ENCODE data around the gene S100A16.

The S100A16 gene

GRCh38 chr1:153608089-153608682, 4.8 kb downstream of the S100A16 start:
- H3K4me1 ChIP-seq (ENCODE audit: control extremely low read depth in 1 of 4, control insufficient read depth in 4 of 4, insufficient read depth in 4 of 4, low read length in 3 of 4), result peaks cover 0 to 24% (median 15%) of the 10 kb centered on the region in 4 experiments
- ChIA-PET CTCF (interaction anchor here (1.0 to 4.9 kb wide), 6 partner anchors 9 to 75 kb away, joined by 3 to 30 read pairs (median 4); partner anchors contain the start of gene S100A14), POLR2A (no interaction called here)
- no peaks in the 10 kb centered on the region for H3K36me3 ChIP-seq (ENCODE audit: control insufficient read depth in 4 of 4, insufficient read depth in 4 of 4, low read length in 3 of 4)
- no peak overlapping the region for H3K27ac ChIP-seq (ENCODE audit: insufficient read depth in 1 of 2, low read depth in 1 of 2, low read length in 2 of 2, poor library complexity in 1 of 2, severe bottlenecking in 2 of 2)
- H3K27me3 ChIP-seq (replicated peaks in 2 of 5; ENCODE audit: control insufficient read depth in 4 of 5, insufficient read depth in 5 of 5, low read length in 4 of 5), result no peaks in the 10 kb centered on the region
- 100% methylated on average over 3 of the region's 7 CpGs for WGBS (ENCODE audit: insufficient coverage)
- H3K9me3 ChIP-seq (ENCODE audit: control extremely low read depth in 1 of 5, control insufficient read depth in 4 of 5, insufficient read depth in 2 of 5, low read depth in 1 of 5, low read length in 4 of 5), result no peaks in the 10 kb centered on the region
- no peak for DNase-seq
- no peak overlapping the region for H3K4me3 ChIP-seq (ENCODE audit: control insufficient read depth in 1 of 7, extremely low read depth in 1 of 7, insufficient read depth in 4 of 7, low read depth in 2 of 7, low read length in 6 of 7)

- no peaks in the 10 kb centered on the region for H3K36me3 ChIP-seq (ENCODE audit: control insufficient read depth in 4 of 4, insufficient read depth in 4 of 4, low read length in 3 of 4)
- no peak overlapping the region for H3K27ac ChIP-seq (ENCODE audit: insufficient read depth in 1 of 2, low read depth in 1 of 2, low read length in 2 of 2, poor library complexity in 1 of 2, severe bottlenecking in 2 of 2)
- H3K27me3 ChIP-seq (replicated peaks in 2 of 5; ENCODE audit: control insufficient read depth in 4 of 5, insufficient read depth in 5 of 5, low read length in 4 of 5), result no peaks in the 10 kb centered on the region
- ChIA-PET POLR2A (no interaction called here), CTCF (interaction anchor here (1.0 to 4.9 kb wide), 6 partner anchors 8 to 74 kb away, joined by 3 to 30 read pairs (median 3); partner anchors contain the start of genes S100A13 and S100A14)
- DNase-seq, result no peak
- peaks cover 0 to 24% (median 15%) of the 10 kb centered on the region in 4 experiments for H3K4me1 ChIP-seq (ENCODE audit: control extremely low read depth in 1 of 4, control insufficient read depth in 4 of 4, insufficient read depth in 4 of 4, low read length in 3 of 4)
- H3K4me3 ChIP-seq (ENCODE audit: control insufficient read depth in 1 of 7, extremely low read depth in 1 of 7, insufficient read depth in 4 of 7, low read depth in 2 of 7, low read length in 6 of 7), result no peak overlapping the region
- WGBS (ENCODE audit: insufficient coverage), result 97% methylated on average over 8 of the region's 8 CpGs
- H3K9me3 ChIP-seq (ENCODE audit: control extremely low read depth in 1 of 5, control insufficient read depth in 4 of 5, insufficient read depth in 2 of 5, low read depth in 1 of 5, low read length in 4 of 5), result no peaks in the 10 kb centered on the region
Measured at GRCh38 chr1:153607381-153607780, 5.6 kb downstream of the S100A16 start.

GRCh38 chr1:153606194-153606593, 6.7 kb downstream of the S100A16 start:
- POLR2A ChIA-PET, result no interaction called here
- no peak for DNase-seq
- no peaks in the 10 kb centered on the region for H3K27me3 ChIP-seq (replicated peaks in 2 of 5; ENCODE audit: control insufficient read depth in 4 of 5, insufficient read depth in 5 of 5, low read length in 4 of 5)
- H3K4me1 ChIP-seq (ENCODE audit: control extremely low read depth in 1 of 4, control insufficient read depth in 4 of 4, insufficient read depth in 4 of 4, low read length in 3 of 4), result peaks cover 0 to 25% (median 15%) of the 10 kb centered on the region in 4 experiments
- 100% methylated on average over 1 of the region's 11 CpGs for WGBS (ENCODE audit: insufficient coverage)
- no peak overlapping the region for H3K27ac ChIP-seq (ENCODE audit: insufficient read depth in 1 of 2, low read depth in 1 of 2, low read length in 2 of 2, poor library complexity in 1 of 2, severe bottlenecking in 2 of 2)
- no peak overlapping the region for H3K4me3 ChIP-seq (ENCODE audit: control insufficient read depth in 1 of 7, extremely low read depth in 1 of 7, insufficient read depth in 4 of 7, low read depth in 2 of 7, low read length in 6 of 7)
- H3K36me3 ChIP-seq (ENCODE audit: control insufficient read depth in 4 of 4, insufficient read depth in 4 of 4, low read length in 3 of 4), result no peaks in the 10 kb centered on the region
- CTCF ChIA-PET, result interaction anchor here (0.9 to 4.9 kb wide), 5 partner anchors 10 to 73 kb away, joined by 3 to 30 read pairs (median 3); partner anchors contain the start of genes S100A13 and S100A14
- H3K9me3 ChIP-seq (ENCODE audit: control extremely low read depth in 1 of 5, control insufficient read depth in 4 of 5, insufficient read depth in 2 of 5, low read depth in 1 of 5, low read length in 4 of 5), result no peaks in the 10 kb centered on the region

GRCh38 chr1:153602749-153603148, 10.2 kb downstream of the S100A16 start:
- Histone ChIP-seq H3K27ac (ENCODE audit: insufficient read depth in 1 of 2, low read depth in 1 of 2, low read length in 2 of 2, poor library complexity in 1 of 2, severe bottlenecking in 2 of 2) (no peak overlapping the region), H3K36me3 (ENCODE audit: control insufficient read depth in 4 of 4, insufficient read depth in 4 of 4, low read length in 3 of 4) (no peaks in the 10 kb centered on the region), H3K27me3 (replicated peaks in 2 of 5; ENCODE audit: control insufficient read depth in 4 of 5, insufficient read depth in 5 of 5, low read length in 4 of 5) (no peaks in the 10 kb centered on the region), H3K9me3 (ENCODE audit: control extremely low read depth in 1 of 5, control insufficient read depth in 4 of 5, insufficient read depth in 2 of 5, low read depth in 1 of 5, low read length in 4 of 5) (no peaks in the 10 kb centered on the region), H3K4me3 (ENCODE audit: control insufficient read depth in 1 of 7, extremely low read depth in 1 of 7, insufficient read depth in 4 of 7, low read depth in 2 of 7, low read length in 6 of 7) (no peak overlapping the region), H3K4me1 (ENCODE audit: control extremely low read depth in 1 of 4, control insufficient read depth in 4 of 4, insufficient read depth in 4 of 4, low read length in 3 of 4) (peaks cover 0 to 33% (median 16%) of the 10 kb centered on the region in 4 experiments)
- POLR2A ChIA-PET, result no interaction called here
- DNase-seq, result no peak
- WGBS (ENCODE audit: insufficient coverage), result 88% methylated on average over 2 of the region's 6 CpGs
- CTCF ChIA-PET, result interaction anchor here (2.3 to 13.4 kb wide), 2 partner anchors 14 to 30 kb away, joined by 8 to 100 read pairs; partner anchors contain the start of genes S100A14 and S100A16

- WGBS (ENCODE audit: insufficient coverage), result 100% methylated on average over 6 of the region's 7 CpGs
- peak overlapping the region in 1 of 2 experiments; percentile 3 for H3K27ac ChIP-seq (ENCODE audit: insufficient read depth in 1 of 2, low read depth in 1 of 2, low read length in 2 of 2, poor library complexity in 1 of 2, severe bottlenecking in 2 of 2)
- ChIA-PET POLR2A (interaction anchor here (1.3 kb wide), 1 partner anchor 35 kb away, joined by 4 read pairs; no protein-coding TSS in a partner anchor), CTCF (interaction anchor here (1.4 to 13.4 kb wide), 4 partner anchors 17 to 28 kb away, joined by 4 to 100 read pairs (median 12); partner anchors contain the start of genes S100A13, S100A14 and S100A16)
- H3K36me3 ChIP-seq (ENCODE audit: control insufficient read depth in 4 of 4, insufficient read depth in 4 of 4, low read length in 3 of 4), result no peaks in the 10 kb centered on the region
- no peaks in the 10 kb centered on the region for H3K27me3 ChIP-seq (replicated peaks in 2 of 5; ENCODE audit: control insufficient read depth in 4 of 5, insufficient read depth in 5 of 5, low read length in 4 of 5)
- H3K4me1 ChIP-seq (ENCODE audit: control extremely low read depth in 1 of 4, control insufficient read depth in 4 of 4, insufficient read depth in 4 of 4, low read length in 3 of 4), result peaks cover 0 to 40% (median 17%) of the 10 kb centered on the region in 4 experiments
- DNase-seq, result no peak
- no peak overlapping the region for H3K4me3 ChIP-seq (ENCODE audit: control insufficient read depth in 1 of 7, extremely low read depth in 1 of 7, insufficient read depth in 4 of 7, low read depth in 2 of 7, low read length in 6 of 7)
- no peaks in the 10 kb centered on the region for H3K9me3 ChIP-seq (ENCODE audit: control extremely low read depth in 1 of 5, control insufficient read depth in 4 of 5, insufficient read depth in 2 of 5, low read depth in 1 of 5, low read length in 4 of 5)
Measured at GRCh38 chr1:153599847-153600246, 13.1 kb downstream of the S100A16 start.

GRCh38 chr1:153598309-153599172, 14.4 kb downstream of the S100A16 start:
- Histone ChIP-seq H3K27me3 (replicated peaks in 2 of 5; ENCODE audit: control insufficient read depth in 4 of 5, insufficient read depth in 5 of 5, low read length in 4 of 5) (no peaks in the 10 kb centered on the region), H3K27ac (ENCODE audit: insufficient read depth in 1 of 2, low read depth in 1 of 2, low read length in 2 of 2, poor library complexity in 1 of 2, severe bottlenecking in 2 of 2) (peak overlapping the region; percentile 94), H3K36me3 (ENCODE audit: control insufficient read depth in 4 of 4, insufficient read depth in 4 of 4, low read length in 3 of 4) (no peaks in the 10 kb centered on the region), H3K4me1 (ENCODE audit: control extremely low read depth in 1 of 4, control insufficient read depth in 4 of 4, insufficient read depth in 4 of 4, low read length in 3 of 4) (peaks cover 0 to 40% (median 17%) of the 10 kb centered on the region in 4 experiments), H3K4me3 (ENCODE audit: control insufficient read depth in 1 of 7, extremely low read depth in 1 of 7, insufficient read depth in 4 of 7, low read depth in 2 of 7, low read length in 6 of 7) (peak overlapping the region in 4 of 7 experiments; percentile 2 to 48 (median 32)), H3K9me3 (ENCODE audit: control extremely low read depth in 1 of 5, control insufficient read depth in 4 of 5, insufficient read depth in 2 of 5, low read depth in 1 of 5, low read length in 4 of 5) (no peaks in the 10 kb centered on the region)
- ChIA-PET POLR2A (interaction anchor here (0.7 to 1.3 kb wide), 3 partner anchors 26 to 346 kb away, joined by 3 to 4 read pairs (median 4); no protein-coding TSS in a partner anchor), CTCF (interaction anchor here (0.9 to 13.4 kb wide), 5 partner anchors 9 to 29 kb away, joined by 3 to 100 read pairs (median 10); partner anchors contain the start of genes S100A13, S100A14 and S100A16)
- DNase-seq, result peak; percentile 88 to 99 (median 97)
- WGBS (ENCODE audit: insufficient coverage), result 63% methylated on average over 7 of the region's 7 CpGs

All from common myeloid progenitor, CD34-positive (primary cell).